Mucosa of gallbladder (tissue), 1 donor: ENCODE results near the gene JMJD8. TPM values are rescaled to one million over a fixed set of nuclear protein-coding genes. Genes with fewer than 3 reads are reported as not detected.

ENCODE experiments used
- DNase-seq: peaks from one replicate; pipeline ENCODE4 v3.0.0-alpha.2; 2020; ENCODE audit warnings: low spot score
- total RNA-seq: library from RNA; stranded (reverse); gene quantifications from one replicate; pipeline ENCODE4 v1.2.1, GENCODE V29; 2021
- donor health status: DM: no; HTN: no; CAD: no.

JMJD8 gene
- total RNA-seq, 1 donor from 2014 or later, result 66.7 TPM

DNA sequence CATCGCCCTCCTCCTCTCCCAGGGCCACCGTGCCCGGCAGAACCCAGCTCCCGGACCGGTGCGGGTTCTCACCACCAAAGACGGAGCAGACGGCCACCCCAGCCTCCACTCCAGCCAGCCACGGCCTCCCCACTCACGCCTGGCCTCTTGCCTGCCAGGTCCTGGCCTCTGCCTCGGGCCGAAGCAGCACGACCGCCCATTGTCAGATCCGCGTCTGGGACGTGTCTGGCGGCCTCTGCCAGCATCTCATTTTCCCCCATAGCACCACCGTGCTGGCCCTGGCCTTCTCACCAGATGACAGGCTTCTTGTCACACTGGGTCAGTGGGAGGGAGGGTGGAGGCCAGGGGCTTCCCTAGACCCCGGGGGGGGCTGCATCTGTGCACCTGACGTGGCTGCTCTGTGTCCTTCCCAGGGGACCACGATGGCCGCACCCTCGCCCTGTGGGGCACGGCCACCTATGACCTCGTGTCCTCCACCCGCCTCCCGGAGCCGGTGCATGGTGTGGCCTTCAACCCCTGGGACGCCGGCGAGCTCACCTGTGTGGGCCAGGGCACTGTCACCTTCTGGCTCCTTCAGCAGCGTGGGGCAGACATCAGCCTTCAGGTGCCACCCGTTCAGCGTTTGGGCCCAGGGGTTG lies 22.8 kb downstream of the JMJD8 start:
- no peak for DNase-seq

DNA sequence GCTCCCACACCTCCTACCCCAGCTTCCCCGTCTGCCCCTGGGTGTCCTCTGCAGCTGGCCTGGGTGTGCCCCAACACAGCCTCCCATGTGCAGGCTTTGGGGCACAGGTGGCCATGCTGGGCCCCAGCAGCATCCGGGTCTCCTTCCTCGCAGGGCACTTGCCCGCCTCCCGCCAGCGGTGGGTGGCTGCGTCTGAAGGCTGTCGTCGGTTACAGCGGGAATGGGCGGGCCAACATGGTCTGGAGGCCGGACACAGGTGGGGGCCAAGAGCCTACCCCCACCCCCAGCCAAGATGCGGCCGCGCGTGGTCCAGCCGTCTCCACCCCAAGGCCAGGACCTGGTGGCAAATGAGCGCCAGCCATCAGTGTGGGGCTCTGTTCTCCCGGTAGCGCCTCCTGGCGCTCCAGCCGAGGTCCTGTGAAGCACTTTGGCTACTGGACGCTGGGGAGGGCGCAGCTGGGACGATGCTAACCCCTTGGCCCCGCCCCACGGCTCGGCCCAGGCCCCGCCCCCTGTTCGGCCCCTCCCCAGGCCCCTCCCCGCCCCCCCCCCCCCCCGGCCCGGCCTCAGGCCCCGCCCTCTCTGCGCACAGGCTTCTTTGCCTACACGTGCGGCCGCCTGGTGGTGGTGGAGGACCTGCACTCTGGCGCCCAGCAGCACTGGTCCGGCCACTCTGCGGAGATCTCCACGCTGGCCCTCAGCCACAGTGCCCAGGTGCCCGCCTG lies 23.5 kb downstream of the JMJD8 start:
- peak; percentile 91 for DNase-seq

GRCh38 chr16:660132-660458 lies 24.0 kb downstream of the JMJD8 start:
- no peak for DNase-seq

GRCh38 chr16:659618-660017 lies 24.5 kb downstream of the JMJD8 start:
- DNase-seq, result no peak

GRCh38 chr16:658679-659571 lies 25.2 kb downstream of the JMJD8 start:
- DNase-seq, result no peak

- no peak for DNase-seq
Observed at GRCh38 chr16:657487-657886, 26.6 kb downstream of the JMJD8 start.

GRCh38 chr16:654034-654433 lies 30.1 kb downstream of the JMJD8 start:
- DNase-seq, result no peak

- no peak for DNase-seq
Observed at GRCh38 chr16:652454-653305, 31.5 kb downstream of the JMJD8 start.

DNA sequence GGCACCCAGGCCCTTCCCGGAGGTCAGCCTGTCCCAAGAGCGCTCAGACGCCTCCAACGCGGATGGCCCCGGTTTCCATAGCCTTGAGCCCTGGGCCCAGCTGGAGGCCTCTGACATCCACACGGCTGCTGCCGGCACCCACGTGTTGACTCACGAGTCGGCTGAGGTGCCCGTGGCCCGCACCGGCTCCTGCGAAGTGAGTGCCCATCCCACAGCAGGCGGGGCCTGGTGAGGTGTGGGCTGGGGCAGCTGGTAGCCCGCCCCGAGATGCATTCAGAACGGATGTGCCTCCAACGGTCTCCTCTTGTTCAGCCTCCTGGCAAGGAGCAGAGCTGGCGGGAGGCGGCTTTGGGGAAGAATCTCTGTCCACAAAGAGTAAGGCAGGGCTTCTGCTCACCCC lies 32.3 kb downstream of the JMJD8 start:
- DNase-seq, result no peak

GRCh38 chr16:649631-650030 lies 34.5 kb downstream of the JMJD8 start:
- no peak for DNase-seq

- DNase-seq, result peak; percentile 95
Observed at GRCh38 chr16:648781-649589, 35.1 kb downstream of the JMJD8 start, which contains the start of gene WDR90. Gene WDR90 (plus strand): TSS chr16:649365. CDS start chr16:649417, 52 bp downstream.

- peak; percentile 75 for DNase-seq
Observed at GRCh38 chr16:648071-648780, 35.9 kb downstream of the JMJD8 start.

DNA sequence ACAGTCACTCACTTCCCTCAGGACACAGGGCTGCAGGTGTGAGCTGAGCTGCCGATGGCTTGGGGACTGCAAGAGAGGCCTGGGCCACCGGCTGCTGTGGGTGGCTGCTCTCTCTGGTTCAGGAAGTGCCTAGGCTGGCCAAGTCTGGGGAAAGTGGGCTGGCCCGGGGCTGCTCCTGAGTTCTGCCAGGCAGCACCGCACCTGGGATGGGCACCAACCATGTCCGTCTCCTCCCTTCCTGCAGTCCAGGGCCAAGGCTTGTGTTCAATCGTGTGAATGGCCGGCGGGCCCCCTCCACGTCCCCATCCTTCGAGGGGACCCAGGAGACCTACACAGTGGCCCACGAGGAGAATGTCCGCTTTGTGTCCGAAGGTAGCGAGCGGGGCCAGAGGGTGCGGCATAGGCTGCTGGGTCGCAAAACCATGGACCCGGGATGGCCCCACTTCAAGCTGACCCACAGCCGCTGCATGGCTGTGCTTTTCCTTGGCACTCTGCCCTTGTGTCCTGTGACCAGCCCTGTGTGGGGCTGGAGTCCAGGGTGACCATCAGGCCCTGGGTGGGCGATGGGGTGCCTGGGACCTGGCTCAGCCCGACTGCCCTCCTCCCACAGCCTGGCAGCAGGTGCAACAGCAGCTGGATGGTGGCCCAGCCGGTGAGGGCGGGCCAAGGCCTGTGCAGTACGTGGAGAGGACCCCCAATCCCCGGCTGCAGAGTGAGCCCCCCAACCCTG lies 36.8 kb downstream of the JMJD8 start:
- no peak for DNase-seq

GRCh38 chr16:646679-647172 lies 37.4 kb downstream of the JMJD8 start:
- DNase-seq, result no peak

DNA sequence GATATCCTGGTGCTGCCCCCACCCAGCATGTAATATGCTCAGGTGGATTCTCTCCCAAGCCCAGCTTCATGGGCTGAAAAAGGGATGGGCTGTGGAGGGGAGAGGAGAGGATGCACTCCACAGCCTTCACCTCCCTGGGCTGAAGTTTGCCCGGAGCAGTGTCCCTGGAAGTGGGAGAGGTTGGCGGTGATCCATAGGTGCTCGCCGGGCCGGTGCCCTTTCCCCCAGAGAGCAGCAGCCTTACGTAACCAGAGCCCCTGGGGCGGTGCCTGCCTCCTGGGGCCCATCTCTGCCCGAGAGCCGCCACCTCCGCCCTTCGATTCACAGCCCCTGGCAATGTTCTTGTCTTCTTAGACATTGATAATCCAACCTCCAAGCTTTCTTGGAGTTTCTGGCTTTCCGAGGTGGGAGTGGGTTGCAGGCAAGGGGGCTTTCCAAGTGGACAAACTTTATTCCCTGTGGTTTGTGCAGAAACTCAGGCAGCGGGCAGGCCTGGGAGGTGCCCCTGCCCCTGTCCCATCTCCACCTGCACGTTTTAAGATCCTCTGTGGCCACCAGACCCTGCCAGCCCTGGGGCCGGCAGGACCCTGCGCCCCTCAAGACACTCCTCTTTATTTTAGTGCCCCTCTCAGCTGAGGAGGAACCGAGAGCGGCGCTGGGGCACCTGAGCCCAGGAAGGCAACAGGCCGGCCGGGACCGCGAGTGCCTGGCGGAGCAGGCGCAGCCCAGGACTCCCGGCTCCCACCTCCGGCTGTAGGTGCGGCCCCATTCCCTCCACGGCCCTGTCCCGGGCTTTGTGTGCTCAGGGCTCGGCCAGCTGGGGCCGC lies 38.1 kb downstream of the JMJD8 start:
- DNase-seq, result no peak

GRCh38 chr16:644556-644955 lies 39.6 kb downstream of the JMJD8 start:
- DNase-seq, result no peak

- DNase-seq, result no peak
Observed at GRCh38 chr16:643050-643368, 41.1 kb downstream of the JMJD8 start.
